GM18526 (cell line): ENCODE measurements around the gene CADPS.

ENCODE experiments used
- POLR2A ChIP-seq: IDR thresholded peaks from 3 replicates; pipeline ENCODE4 v1.6.1; 2011; ENCODE audit not compliant: insufficient read length; ENCODE audit errors: extremely low read depth

Gene CADPS

GRCh38 chr3:62592408-62592807 is 282.8 kb downstream of the CADPS start:
- TF ChIP-seq POLR2A, result no peak

- TF ChIP-seq POLR2A, result no peak
Observed at GRCh38 chr3:62589078-62589477, 286.1 kb downstream of the CADPS start.

DNA sequence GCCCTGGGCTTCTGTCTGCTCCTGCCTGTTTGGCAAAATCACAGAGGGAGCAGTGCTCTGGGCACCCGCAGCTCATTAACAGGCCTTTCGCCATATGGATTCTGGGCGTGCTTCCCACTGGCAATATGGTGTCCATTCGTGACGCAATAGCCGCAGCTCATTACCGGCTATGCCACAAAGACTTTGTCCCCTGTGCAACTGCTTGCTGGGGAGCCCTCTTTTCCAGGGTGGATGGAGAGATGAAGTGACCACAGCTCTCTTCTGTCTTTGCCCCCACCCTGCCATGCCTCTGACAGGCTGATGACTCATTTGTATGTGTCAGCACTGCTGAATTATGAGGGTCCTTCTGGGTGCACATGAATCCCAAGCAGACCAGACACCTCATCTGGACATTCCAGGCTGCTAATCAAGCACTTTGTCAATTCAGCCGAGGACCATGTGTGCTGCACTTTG is 287.6 kb downstream of the CADPS start:
- no peak for TF ChIP-seq POLR2A

GRCh38 chr3:62587169-62587568 is 288.0 kb downstream of the CADPS start:
- no peak for TF ChIP-seq POLR2A

DNA sequence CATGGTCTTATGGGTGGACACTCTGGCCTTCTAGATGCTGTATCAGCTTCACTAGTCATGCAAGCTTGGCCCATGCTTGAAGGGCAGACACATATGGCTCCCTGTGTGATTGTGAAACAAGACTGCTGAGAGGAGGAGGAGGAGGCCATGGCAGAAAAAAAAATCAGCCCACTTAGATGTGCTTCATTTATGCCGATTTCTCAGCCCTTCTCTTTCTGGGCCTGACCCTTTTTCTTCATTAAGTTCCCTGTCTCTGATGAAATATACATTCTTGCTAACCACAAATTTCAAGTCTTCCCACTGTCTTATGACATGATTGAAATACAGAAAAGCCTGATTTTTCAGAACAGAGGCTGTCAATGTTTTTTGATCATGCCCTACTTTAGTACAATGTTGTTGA is 288.9 kb downstream of the CADPS start:
- no peak for TF ChIP-seq POLR2A

DNA sequence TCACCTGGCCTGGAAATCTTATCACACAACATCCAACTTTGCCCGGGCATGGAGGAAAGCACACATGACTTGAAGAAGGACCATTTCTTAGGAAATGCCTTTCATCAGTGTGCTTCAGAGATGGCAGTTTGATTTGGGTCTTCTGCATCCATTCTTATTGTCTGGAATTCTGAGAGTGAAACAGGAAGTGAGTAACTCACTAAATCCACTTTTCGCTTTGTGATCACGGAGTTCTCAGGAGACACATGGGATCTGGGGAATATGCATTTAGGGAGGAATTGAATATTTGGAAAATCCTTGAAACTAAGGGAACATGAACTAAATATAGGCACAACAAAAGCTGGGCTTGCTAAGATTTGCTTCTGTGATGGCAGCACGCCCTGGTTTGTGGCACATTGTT is 289.4 kb downstream of the CADPS start:
- no peak for TF ChIP-seq POLR2A

DNA sequence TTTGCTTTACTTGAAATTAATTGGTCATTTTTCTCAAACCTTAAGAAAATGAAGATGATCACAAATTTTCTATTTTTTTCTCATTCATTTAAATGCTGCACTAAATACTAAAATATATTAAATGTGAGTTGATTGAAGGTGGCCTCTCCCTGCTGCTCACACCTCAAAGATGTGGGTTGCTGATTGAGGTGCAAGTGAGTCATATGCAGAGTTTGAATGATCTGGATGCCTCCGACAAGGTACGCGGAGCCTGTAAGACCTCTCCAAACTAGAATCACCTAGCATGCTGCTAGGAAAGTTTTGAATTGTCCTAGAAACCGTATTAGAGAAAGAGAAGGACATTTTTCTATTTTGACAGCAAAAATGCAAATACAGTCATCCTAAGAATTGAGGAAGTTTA is 290.6 kb downstream of the CADPS start:
- TF ChIP-seq POLR2A, result no peak

GRCh38 chr3:62582495-62583172 is 292.6 kb downstream of the CADPS start:
- no peak for TF ChIP-seq POLR2A

DNA sequence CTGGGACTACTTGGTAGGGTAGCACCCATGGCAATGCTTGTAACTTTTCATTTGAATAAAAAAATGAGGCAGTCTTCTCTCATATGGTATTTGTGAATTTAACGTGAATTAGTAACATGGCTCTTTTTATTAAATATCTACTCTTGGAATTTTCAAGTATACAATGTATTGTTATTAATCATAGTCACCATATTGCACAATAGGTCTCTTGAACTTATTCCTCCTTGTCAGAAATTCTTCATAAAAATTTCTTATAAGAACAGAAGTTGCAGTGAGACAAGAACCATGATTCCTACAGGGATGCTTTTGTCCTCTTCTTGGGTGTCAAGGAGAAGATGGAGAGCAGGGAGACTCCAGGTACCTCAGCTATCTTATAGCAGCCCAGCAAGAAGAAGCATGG is 298.1 kb downstream of the CADPS start:
- TF ChIP-seq POLR2A, result no peak

- no peak for TF ChIP-seq POLR2A
Observed at GRCh38 chr3:62574266-62574898, 300.8 kb downstream of the CADPS start.

DNA sequence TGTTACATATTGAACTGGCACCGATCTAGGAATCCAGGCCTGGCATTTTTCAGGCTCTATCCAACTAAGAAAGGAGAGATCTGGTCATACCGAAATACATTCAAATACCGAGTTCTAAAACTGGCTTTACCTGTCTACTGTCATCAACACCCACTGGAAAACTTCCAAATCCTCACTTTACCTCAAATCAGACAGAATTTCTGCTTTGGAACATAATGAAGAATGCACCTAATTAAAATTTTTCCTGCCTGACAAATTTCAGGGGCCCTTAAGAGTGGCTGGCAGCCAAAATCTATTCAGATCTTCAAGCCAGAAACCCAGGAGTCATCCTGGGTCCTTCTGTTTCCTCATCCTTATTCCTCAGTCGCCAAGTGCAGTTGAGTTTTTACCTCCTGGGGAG is 303.3 kb downstream of the CADPS start:
- TF ChIP-seq POLR2A, result no peak

- TF ChIP-seq POLR2A, result no peak
Observed at GRCh38 chr3:62570888-62571287, 304.3 kb downstream of the CADPS start.

DNA sequence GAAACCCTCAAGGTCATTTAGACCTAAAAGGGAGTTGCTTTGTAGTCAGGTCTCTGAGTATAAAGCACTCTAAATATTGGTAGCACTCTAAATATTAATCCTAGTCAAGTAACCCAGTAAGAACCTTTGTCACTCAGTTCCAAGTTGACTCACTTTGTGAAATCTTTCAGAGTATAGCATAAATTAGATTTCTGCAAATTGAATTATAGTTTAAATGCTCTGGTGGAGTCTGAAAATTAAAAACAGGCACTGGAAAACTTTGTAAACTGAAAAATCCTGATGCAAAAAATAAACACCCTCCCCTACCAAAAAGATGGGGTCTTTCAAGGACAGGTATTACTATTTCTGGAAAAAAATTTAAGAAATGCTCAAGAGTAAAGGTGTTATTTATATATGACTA is 305.6 kb downstream of the CADPS start:
- TF ChIP-seq POLR2A, result no peak

DNA sequence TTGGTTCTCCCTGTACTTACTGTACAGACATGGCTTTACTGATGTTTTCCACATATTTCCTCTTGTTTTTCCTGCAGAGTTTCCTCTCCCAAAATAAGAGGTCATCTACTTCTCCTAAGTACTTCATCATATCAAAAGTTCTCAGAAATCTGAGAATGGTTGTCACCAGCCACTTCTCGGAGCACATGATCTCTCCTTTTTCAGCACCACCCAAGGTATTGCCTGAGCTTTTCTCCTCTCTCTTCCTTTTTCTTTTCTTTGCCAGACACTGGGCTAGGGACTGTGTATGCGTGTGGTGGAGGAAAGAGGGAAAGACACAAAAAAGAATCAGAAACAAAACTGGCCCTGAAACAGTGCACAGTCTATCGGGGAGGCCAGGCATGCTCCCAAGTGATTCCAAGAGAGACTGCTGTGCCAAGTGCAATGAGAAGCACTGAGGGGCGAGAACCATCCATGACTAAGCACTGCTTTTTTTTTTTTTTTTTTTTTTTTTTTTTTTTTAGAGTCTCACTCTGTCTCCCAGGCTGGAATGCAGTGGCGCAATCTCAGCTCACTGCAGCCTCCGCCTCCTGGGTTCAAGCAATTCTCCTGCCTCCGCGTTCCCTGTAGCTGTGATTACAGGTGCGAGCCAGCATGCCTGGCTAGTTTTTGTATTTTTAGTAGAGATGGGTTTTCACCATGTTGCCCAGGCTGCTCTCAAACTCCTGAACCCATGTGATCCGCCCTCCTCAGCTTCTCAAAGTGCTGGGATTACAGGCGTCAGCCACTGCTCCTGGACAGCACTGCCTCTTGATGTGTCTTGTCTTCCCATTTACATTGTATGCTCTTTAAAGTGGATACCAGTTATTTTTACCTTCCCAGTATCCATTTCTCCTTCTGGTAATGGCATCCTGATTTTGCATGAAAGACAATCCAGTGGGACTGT is 307.9 kb downstream of the CADPS start:
- no peak for TF ChIP-seq POLR2A

DNA sequence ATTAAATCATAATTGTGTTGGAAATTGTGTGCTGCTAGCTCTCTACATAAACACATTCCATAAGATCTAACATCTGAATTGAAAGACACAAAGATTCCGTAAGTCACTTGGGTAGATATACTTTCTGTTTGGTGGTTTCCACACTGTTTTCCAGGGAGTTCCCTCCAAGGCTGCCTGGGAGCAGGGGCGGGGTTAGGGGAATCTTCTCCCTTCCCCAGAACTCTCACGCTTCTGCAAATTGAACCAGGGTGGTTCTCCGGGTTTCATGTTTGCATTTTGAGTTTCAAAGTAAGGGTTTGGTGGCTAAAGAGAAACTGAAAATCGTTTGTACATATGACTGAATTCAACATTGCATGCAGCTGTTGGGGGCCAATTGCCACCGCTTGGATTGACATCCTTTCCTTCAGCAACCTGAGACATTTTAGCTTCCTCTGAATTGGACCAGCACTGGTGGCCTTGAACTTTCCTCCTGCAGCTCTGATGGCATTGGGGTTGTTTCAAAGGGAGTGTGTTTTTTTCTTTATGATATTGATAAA is 309.1 kb downstream of the CADPS start:
- TF ChIP-seq POLR2A, result no peak

- no peak for TF ChIP-seq POLR2A
Observed at GRCh38 chr3:62562596-62562995, 312.6 kb downstream of the CADPS start.
